Activated CD8-positive, alpha-beta memory T cell treated with anti-CD3 and anti-CD28 coated beads, Interleukin-2, amount 10 ng/mL, durations not matched to agents 7 days and 5 days (primary cell): Measurements from ENCODE around the gene ITIH2. TPM values are rescaled to one million over a fixed set of nuclear protein-coding genes. Genes with fewer than 3 reads are reported as not detected.
"Not testable (repeated sequence)": the region's sequence is repeated elsewhere in the genome, so short reads cannot be mapped to it uniquely, and the experiment has no call there.

ENCODE experiments used
- ATAC-seq: fragments of 150-1000 bp; cut with Tn5 transposase; one replicate; pipeline ENCODE4 v1.10.0; 2021; ENCODE audit warnings: moderate library complexity
- CTCF ChIA-PET: fragments of 350-600 bp; sonication (Branson Sonifier 250); formaldehyde crosslinking; loops from one replicate; lab custom pipeline; 2021; ENCODE audit warnings: antibody characterized with exemption; lab: Charles Lee
- DNase-seq: peaks from one replicate; pipeline ENCODE4 v3.0.0-alpha.2; 2020
- H3K27ac Mint-ChIP-seq: one replicate; pipeline ENCODE4 v1.8.0; 2021; ENCODE audit warnings: mild to moderate bottlenecking, mixed read lengths
- H3K27me3 Mint-ChIP-seq: one replicate; pipeline ENCODE4 v1.8.0; 2021; ENCODE audit warnings: mixed read lengths
- H3K36me3 Mint-ChIP-seq: one replicate; pipeline ENCODE4 v1.8.0; 2021; ENCODE audit warnings: mild to moderate bottlenecking, mixed read lengths
- H3K4me1 Mint-ChIP-seq: one replicate; pipeline ENCODE4 v1.8.0; 2021; ENCODE audit warnings: mixed read lengths
- H3K4me3 Mint-ChIP-seq: one replicate; pipeline ENCODE4 v1.8.0; 2021; ENCODE audit warnings: mild to moderate bottlenecking, moderate library complexity, mixed read lengths
- H3K9me3 Mint-ChIP-seq: one replicate; pipeline ENCODE4 v1.8.0; 2022; ENCODE audit warnings: low read depth, mixed read lengths
- total RNA-seq, 2 experiments: library from RNA; stranded (reverse); gene quantifications; one replicate each; pipeline ENCODE4 v1.2.3, GENCODE V29; 2021

ITIH2 gene
- total RNA-seq, 2 experiments from 2014 or later = not detected

GRCh38 chr10:7704071-7705016 is 1.2 kb downstream of the ITIH2 start:
- Mint-ChIP-seq H3K27ac (no peak overlapping the region), H3K9me3 (no peaks in the 10 kb centered on the region), H3K36me3 (no peaks in the 10 kb centered on the region), H3K4me3 (no peak overlapping the region), H3K27me3 (peaks cover 59% of the 10 kb centered on the region), H3K4me1 (no peaks in the 10 kb centered on the region)
- CTCF ChIA-PET = no interaction called here
- ATAC-seq = no peak
- no peak for DNase-seq

- Mint-ChIP-seq H3K36me3 (no peaks in the 10 kb centered on the region), H3K4me1 (no peaks in the 10 kb centered on the region), H3K27ac (no peak overlapping the region), H3K27me3 (peaks cover 63% of the 10 kb centered on the region), H3K4me3 (no peak overlapping the region), H3K9me3 (no peaks in the 10 kb centered on the region)
- ATAC-seq (no peak), DNase-seq (no peak)
- CTCF ChIA-PET = interaction anchor here (1.0 kb wide), 1 partner anchor 18 kb away, joined by 3 read pairs; no protein-coding TSS in a partner anchor
These were observed 2.2 kb downstream of the ITIH2 start for GRCh38 chr10:7705341-7705740.

- Mint-ChIP-seq H3K27me3 (peaks cover 70% of the 10 kb centered on the region), H3K9me3 (no peaks in the 10 kb centered on the region)
- CTCF ChIA-PET = no interaction called here
These were observed 3.5 kb downstream of the ITIH2 start for GRCh38 chr10:7706534-7707073.

GRCh38 chr10:7707102-7707501 is 4.0 kb downstream of the ITIH2 start:
- no peaks in the 10 kb centered on the region for H3K36me3 Mint-ChIP-seq
- H3K4me1 Mint-ChIP-seq = no peaks in the 10 kb centered on the region
- CTCF ChIA-PET = no interaction called here
- ATAC-seq (no peak), DNase-seq (no peak)
- no peaks in the 10 kb centered on the region for H3K9me3 Mint-ChIP-seq
- no peak overlapping the region for H3K27ac Mint-ChIP-seq
- peaks cover 71% of the 10 kb centered on the region for H3K27me3 Mint-ChIP-seq
- no peak overlapping the region for H3K4me3 Mint-ChIP-seq

More at GRCh38 chr10:7706534-7707073, 3.5 kb downstream of the ITIH2 start:
- ATAC-seq (no peak), DNase-seq (no peak)
- Mint-ChIP-seq H3K4me3 (no peak overlapping the region), H3K27ac (no peak overlapping the region), H3K4me1 (no peaks in the 10 kb centered on the region), H3K36me3 (no peaks in the 10 kb centered on the region)

GRCh38 chr10:7707858-7708622 is 4.9 kb downstream of the ITIH2 start:
- no peaks in the 10 kb centered on the region for H3K36me3 Mint-ChIP-seq

GRCh38 chr10:7708832-7709231 is 5.7 kb downstream of the ITIH2 start:
- no peak overlapping the region for H3K4me3 Mint-ChIP-seq
- no peaks in the 10 kb centered on the region for H3K4me1 Mint-ChIP-seq
- H3K27me3 Mint-ChIP-seq = peaks cover 64% of the 10 kb centered on the region
- ATAC-seq = no peak
- no peaks in the 10 kb centered on the region for H3K36me3 Mint-ChIP-seq
- no peak for DNase-seq
- H3K27ac Mint-ChIP-seq = no peak overlapping the region
- CTCF ChIA-PET = interaction anchor here (1.1 kb wide), 1 partner anchor 22 kb away, joined by 4 read pairs; no protein-coding TSS in a partner anchor
- no peaks in the 10 kb centered on the region for H3K9me3 Mint-ChIP-seq

More at GRCh38 chr10:7707858-7708622, 4.9 kb downstream of the ITIH2 start:
- Mint-ChIP-seq H3K4me3 (no peak overlapping the region), H3K9me3 (no peaks in the 10 kb centered on the region), H3K4me1 (no peaks in the 10 kb centered on the region), H3K27ac (no peak overlapping the region), H3K27me3 (peaks cover 67% of the 10 kb centered on the region)
- CTCF ChIA-PET = no interaction called here
- ATAC-seq (no peak), DNase-seq (no peak)

- Mint-ChIP-seq H3K27me3 (peaks cover 56% of the 10 kb centered on the region), H3K4me1 (no peaks in the 10 kb centered on the region), H3K36me3 (no peaks in the 10 kb centered on the region), H3K9me3 (no peaks in the 10 kb centered on the region), H3K27ac (no peak overlapping the region), H3K4me3 (no peak overlapping the region)
- ATAC-seq (no peak), DNase-seq (no peak)
- CTCF ChIA-PET = no interaction called here
These were observed 7.3 kb downstream of the ITIH2 start for GRCh38 chr10:7710446-7710845.

- CTCF ChIA-PET = interaction anchor here (1.1 kb wide), 1 partner anchor 24 kb away, joined by 3 read pairs; no protein-coding TSS in a partner anchor
- not testable (repeated sequence) for H3K27ac Mint-ChIP-seq, H3K4me3 Mint-ChIP-seq, DNase-seq, H3K36me3 Mint-ChIP-seq, ATAC-seq, H3K4me1 Mint-ChIP-seq, H3K9me3 Mint-ChIP-seq
- H3K27me3 Mint-ChIP-seq = peaks cover 53% of the 10 kb centered on the region
These were observed 8.0 kb downstream of the ITIH2 start for GRCh38 chr10:7711075-7711474.

GRCh38 chr10:7715515-7715914 is 12.4 kb downstream of the ITIH2 start:
- Mint-ChIP-seq H3K27ac (no peak overlapping the region), H3K27me3 (peaks cover 23% of the 10 kb centered on the region), H3K4me1 (peaks cover 20% of the 10 kb centered on the region), H3K4me3 (no peak overlapping the region), H3K9me3 (no peaks in the 10 kb centered on the region), H3K36me3 (no peaks in the 10 kb centered on the region)
- ATAC-seq = no peak
- DNase-seq = no peak
- CTCF ChIA-PET = no interaction called here

GRCh38 chr10:7717767-7718166 is 14.7 kb downstream of the ITIH2 start:
- no peak overlapping the region for H3K4me3 Mint-ChIP-seq
- CTCF ChIA-PET = no interaction called here
- ATAC-seq = no peak

GRCh38 chr10:7718685-7719084 is 15.6 kb downstream of the ITIH2 start:
- H3K4me3 Mint-ChIP-seq = no peak overlapping the region
- H3K4me1 Mint-ChIP-seq = peaks cover 20% of the 10 kb centered on the region
- H3K27ac Mint-ChIP-seq = no peak overlapping the region
- no peak for DNase-seq
- CTCF ChIA-PET = interaction anchor here (1.3 kb wide), 1 partner anchor 32 kb away, joined by 4 read pairs; no protein-coding TSS in a partner anchor
- H3K27me3 Mint-ChIP-seq = peaks cover 8% of the 10 kb centered on the region
- no peak for ATAC-seq
- no peaks in the 10 kb centered on the region for H3K36me3 Mint-ChIP-seq
- H3K9me3 Mint-ChIP-seq = no peaks in the 10 kb centered on the region

More at GRCh38 chr10:7717767-7718166, 14.7 kb downstream of the ITIH2 start:
- Mint-ChIP-seq H3K36me3 (no peaks in the 10 kb centered on the region), H3K4me1 (peaks cover 20% of the 10 kb centered on the region), H3K27me3 (peaks cover 12% of the 10 kb centered on the region), H3K27ac (no peak overlapping the region), H3K9me3 (no peaks in the 10 kb centered on the region)
- DNase-seq = peak; percentile 42

- no peak for DNase-seq
- Mint-ChIP-seq H3K36me3 (no peaks in the 10 kb centered on the region), H3K9me3 (no peaks in the 10 kb centered on the region), H3K4me1 (peaks cover 20% of the 10 kb centered on the region), H3K27me3 (peaks cover 6% of the 10 kb centered on the region), H3K27ac (no peak overlapping the region), H3K4me3 (no peak overlapping the region)
- CTCF ChIA-PET = no interaction called here
- no peak for ATAC-seq
These were observed 17.4 kb downstream of the ITIH2 start for GRCh38 chr10:7720478-7720877.

GRCh38 chr10:7722927-7723529 is 19.9 kb downstream of the ITIH2 start:
- Mint-ChIP-seq H3K27me3 (peaks cover 14% of the 10 kb centered on the region), H3K27ac (no peak overlapping the region), H3K9me3 (no peaks in the 10 kb centered on the region), H3K36me3 (no peaks in the 10 kb centered on the region), H3K4me1 (peaks cover 13% of the 10 kb centered on the region), H3K4me3 (no peak overlapping the region)
- ATAC-seq (no peak), DNase-seq (no peak)
- CTCF ChIA-PET = no interaction called here
